ENCODE data around the gene TOMM34.

The TOMM34 gene

GRCh38 chr20:44979090-44979621 lies 19.0 kb upstream of the TOMM34 start:
- Histone ChIP-seq H3K36me3 (ENCODE audit: control insufficient read depth, insufficient read depth, low read length) (peaks cover 14% of the 10 kb centered on the region), H3K27me3 (replicated peaks; ENCODE audit: control insufficient read depth, insufficient read depth, low read length) (no peaks in the 10 kb centered on the region), H3K4me3 (replicated peaks; ENCODE audit: low read depth, low read length) (no peak overlapping the region; the same call in 1 of the 2 replicates)
- no peak for TF ChIP-seq CTCF (IDR thresholded peaks at IDR 0.05; ENCODE audit: insufficient read depth, low read length, poor library complexity, severe bottlenecking)
- peak; percentile 74 for DNase-seq (ENCODE audit: extremely low read depth, insufficient read length)

GRCh38 chr20:44976698-44977097 lies 16.5 kb upstream of the TOMM34 start:
- no peak for DNase-seq (ENCODE audit: extremely low read depth, insufficient read length)
- Histone ChIP-seq H3K27me3 (replicated peaks; ENCODE audit: control insufficient read depth, insufficient read depth, low read length) (no peaks in the 10 kb centered on the region), H3K36me3 (ENCODE audit: control insufficient read depth, insufficient read depth, low read length) (peaks cover 8% of the 10 kb centered on the region), H3K4me3 (replicated peaks; ENCODE audit: low read depth, low read length) (no peak overlapping the region)
- TF ChIP-seq CTCF (IDR thresholded peaks at IDR 0.05; ENCODE audit: insufficient read depth, low read length, poor library complexity, severe bottlenecking), result no peak

GRCh38 chr20:44973053-44973452 lies 12.9 kb upstream of the TOMM34 start:
- TF ChIP-seq CTCF (IDR thresholded peaks at IDR 0.05; ENCODE audit: insufficient read depth, low read length, poor library complexity, severe bottlenecking), result no peak
- H3K4me3 ChIP-seq (replicated peaks; ENCODE audit: low read depth, low read length), result no peak overlapping the region
- no peaks in the 10 kb centered on the region for H3K27me3 ChIP-seq (replicated peaks; ENCODE audit: control insufficient read depth, insufficient read depth, low read length)
- no peak for DNase-seq (ENCODE audit: extremely low read depth, insufficient read length)
- peaks cover 7% of the 10 kb centered on the region for H3K36me3 ChIP-seq (ENCODE audit: control insufficient read depth, insufficient read depth, low read length)

- Histone ChIP-seq H3K36me3 (ENCODE audit: control insufficient read depth, insufficient read depth, low read length) (peaks cover 2% of the 10 kb centered on the region), H3K4me3 (replicated peaks; ENCODE audit: low read depth, low read length) (peak overlapping the region; percentile 97), H3K27me3 (replicated peaks; ENCODE audit: control insufficient read depth, insufficient read depth, low read length) (no peaks in the 10 kb centered on the region)
- DNase-seq (ENCODE audit: extremely low read depth, insufficient read length), result peak; percentile 37
- TF ChIP-seq CTCF (IDR thresholded peaks at IDR 0.05; ENCODE audit: insufficient read depth, low read length, poor library complexity, severe bottlenecking), result no peak
Observed at GRCh38 chr20:44970243-44970757, 10.1 kb upstream of the TOMM34 start.

GRCh38 chr20:44969300-44969894 lies 9.2 kb upstream of the TOMM34 start:
- Histone ChIP-seq H3K27me3 (replicated peaks; ENCODE audit: control insufficient read depth, insufficient read depth, low read length) (no peaks in the 10 kb centered on the region), H3K36me3 (ENCODE audit: control insufficient read depth, insufficient read depth, low read length) (peaks cover 2% of the 10 kb centered on the region), H3K4me3 (replicated peaks; ENCODE audit: low read depth, low read length) (peak overlapping the region; percentile 97)
- TF ChIP-seq CTCF (IDR thresholded peaks at IDR 0.05; ENCODE audit: insufficient read depth, low read length, poor library complexity, severe bottlenecking), result no peak
- no peak for DNase-seq (ENCODE audit: extremely low read depth, insufficient read length)

Measured in GM06990 (cell line).